Suppressor macrophage (primary cell): ENCODE data around the gene NOSTRIN.
"Not testable (repeated sequence)": the region's sequence is repeated elsewhere in the genome, so short reads cannot be mapped to it uniquely, and the experiment has no call there.

ENCODE experiments used
- DNase-seq, 4 experiments: peaks; one replicate each; pipeline ENCODE4 v3.0.0-alpha.2; 2020 to 2022

NOSTRIN gene

DNA sequence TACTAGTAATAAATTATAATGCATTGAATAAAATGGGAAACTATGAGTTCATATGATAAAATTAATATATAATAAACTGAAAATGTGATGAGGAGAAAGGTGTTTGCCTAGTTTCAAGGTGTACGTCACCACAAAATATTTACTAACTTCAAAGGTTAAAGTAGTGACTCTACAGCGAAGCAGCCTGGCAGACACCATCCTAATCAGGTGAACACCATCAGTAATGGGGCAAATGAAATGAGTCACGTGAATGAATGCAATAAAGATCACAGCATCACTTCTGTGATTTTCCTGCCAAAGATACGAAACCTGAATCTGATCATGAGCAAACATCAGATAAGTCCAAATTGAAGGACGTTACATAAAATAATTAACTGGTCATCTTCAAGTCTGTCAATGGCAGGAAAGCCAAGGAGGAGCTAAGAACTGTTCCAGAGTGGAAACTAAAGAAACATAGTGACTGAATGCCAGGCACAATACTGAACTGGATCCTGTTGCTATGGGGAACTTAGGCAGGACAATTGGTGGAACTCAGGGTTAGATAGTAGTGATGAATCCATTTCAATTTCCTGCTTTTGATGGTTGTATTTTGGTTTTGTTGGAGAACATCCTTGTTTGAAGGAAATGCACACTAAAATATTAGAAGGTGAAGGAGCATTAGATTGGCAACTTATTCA, 12.1 kb upstream of the NOSTRIN start:
- DNase-seq = no peak

DNA sequence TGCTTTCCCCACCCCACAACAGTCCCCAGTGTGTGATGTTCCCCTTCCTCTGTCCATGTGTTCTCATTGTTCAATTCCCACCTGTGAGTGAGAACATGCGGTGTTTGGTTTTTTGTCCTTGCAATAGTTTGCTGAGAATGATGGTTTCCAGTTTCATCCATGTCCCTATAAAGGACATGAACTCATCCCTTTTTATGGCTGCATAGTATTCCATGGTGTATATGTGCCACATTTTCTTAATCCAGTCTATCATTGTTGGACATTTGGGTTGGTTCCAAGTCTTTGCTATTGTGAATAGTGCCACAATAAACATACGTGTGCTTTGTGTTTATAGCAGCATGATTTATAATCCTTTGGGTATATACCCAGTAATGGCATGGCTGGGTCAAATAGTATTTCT, 11.3 kb upstream of the NOSTRIN start:
- not testable (repeated sequence) for DNase-seq

DNA sequence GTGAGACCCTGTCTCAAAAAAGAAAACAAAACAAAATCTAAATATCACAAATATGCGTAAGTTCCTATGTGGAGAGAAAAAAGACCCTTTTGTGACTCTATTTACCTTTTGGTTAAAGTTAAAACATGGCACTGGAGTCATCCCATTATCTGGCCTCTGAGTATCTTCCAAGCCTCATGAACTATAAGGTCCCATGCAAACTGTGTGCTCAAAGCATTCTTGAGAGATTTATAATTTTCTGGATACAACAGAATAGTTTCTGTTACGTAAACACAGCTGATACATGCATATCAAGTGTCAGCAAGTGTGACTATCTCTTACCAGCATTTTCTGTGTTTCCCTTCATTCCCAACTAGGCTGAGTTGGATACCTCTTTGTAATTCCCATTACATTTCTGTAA, 8.8 kb upstream of the NOSTRIN start:
- DNase-seq = no peak

DNA sequence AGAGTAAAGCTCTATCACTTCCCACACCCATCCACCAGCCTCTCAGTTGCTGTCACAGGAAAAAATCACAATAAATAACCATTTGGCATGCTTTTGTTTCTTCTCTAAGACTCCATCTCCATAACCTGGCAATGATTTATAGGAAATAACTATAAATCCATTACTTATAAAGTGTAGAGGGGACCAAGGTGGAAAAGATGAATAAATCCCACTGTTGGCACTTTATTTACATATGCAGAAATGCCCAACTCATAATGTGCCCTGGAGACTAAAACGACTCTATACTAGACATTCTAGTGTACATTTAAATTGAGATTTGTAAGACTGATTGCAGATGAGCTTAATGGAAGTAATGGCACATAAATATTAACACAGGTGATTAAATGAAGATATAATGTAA, 7.5 kb upstream of the NOSTRIN start:
- DNase-seq = no peak

DNA sequence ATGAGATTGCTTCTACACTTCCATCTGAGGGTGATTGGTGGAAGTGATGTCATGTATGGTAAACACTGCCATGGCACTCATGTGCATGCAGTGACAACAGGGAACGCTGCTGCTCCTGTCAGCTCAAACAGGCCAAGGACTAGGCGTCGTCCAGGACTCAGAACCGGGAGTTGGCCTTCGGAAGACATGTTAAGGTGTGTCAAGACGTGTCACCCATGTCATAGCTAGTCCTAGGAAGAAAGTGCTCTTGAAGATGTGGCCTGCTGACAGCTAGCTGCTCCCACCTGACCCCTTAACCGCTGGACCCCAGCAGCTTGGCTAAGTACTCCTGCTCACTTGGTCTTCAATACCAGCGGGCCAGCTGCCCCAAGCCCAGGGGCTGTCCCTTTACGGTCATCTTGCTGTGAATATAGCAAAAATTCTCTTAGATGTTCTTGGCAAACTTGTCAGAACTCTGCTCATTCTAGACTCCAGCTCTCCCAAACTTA, 6.3 kb upstream of the NOSTRIN start:
- DNase-seq = no peak

DNA sequence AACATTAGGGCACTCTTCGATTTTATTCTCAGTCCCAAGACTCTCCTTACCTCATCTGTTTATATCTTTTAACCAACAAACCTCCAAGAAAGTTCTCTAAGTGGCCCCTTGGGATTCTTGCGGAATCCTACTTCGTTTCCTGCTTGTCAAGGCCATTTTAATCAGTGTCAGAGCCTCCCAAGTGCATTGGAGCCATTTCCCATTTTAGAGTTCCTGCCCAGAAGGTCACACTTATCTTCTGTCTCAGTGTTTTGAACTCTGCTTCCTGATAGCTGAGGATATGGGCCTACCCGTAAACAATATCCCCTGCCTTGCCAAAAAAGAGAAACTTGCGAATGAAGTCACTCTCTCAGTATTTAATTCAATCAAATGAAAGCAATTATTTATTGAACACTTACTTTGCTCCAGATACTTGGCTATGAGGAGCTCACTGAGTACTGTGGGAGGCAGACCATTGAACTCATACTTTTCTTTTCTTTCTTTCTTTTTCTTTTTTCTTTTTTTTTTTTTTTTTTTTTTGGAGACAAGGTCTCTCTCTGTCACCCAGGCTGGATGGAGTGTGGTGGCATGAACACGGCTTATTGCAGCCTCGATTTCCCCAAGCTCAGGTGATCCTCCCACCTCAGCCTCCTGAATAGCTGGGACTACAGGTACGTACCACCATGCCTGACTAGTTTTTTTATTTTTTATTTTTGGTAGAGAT, 5.7 kb upstream of the NOSTRIN start:
- DNase-seq = no peak

DNA sequence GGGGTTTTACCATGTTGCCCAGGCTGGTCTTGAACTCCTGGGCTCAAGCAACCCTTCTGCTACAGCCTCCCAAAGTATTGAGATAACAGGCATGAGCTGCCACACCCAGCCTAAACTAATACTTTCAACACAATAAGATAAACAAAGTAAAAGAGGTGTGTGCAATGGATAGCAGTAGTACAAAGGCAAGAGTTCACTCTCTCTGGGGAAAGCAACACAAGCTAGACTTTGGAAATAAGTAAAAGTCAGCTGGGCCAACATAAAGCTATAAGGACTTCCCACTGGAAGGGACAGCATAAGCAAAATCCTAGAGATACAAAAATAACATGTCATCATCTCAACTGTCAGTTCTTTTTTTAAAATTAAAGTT, 5.2 kb upstream of the NOSTRIN start:
- no peak for DNase-seq

DNA sequence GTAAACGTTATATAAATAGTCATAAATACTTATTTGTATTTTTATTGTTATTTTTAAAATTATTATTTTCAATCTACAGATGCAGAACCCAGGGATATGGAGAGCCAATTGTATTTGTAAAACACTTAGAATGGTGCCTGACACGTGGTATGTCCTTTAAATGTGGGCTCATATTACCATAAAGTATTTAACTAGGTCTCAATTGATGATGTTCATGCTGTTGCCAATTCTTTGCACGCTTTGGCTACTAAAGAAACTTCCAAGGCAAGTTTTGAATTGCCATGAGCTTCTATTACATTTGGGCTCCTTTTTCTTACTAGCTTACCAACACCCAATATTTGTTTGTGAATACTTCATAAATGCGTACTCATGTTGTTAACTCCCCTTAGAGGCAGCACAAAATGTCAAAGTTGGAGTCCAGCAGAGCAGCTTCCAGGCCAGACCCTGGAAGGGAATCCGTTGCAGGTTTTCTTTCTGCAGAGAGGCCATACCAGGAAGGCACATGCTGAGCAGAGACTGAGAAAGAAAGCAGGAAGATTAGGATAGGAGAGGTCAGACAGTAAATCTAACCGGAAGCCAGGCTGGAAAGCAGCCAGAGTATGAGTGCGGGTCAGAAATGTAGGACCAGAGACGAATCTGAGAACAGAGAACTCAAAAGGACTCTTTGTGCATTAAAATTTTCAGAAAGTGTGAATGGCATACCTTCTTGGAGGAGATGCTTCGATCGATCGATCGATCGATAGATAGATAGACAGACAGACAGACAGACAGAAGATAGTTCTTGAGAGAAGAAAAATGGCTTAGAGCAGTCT, 4.2 kb upstream of the NOSTRIN start:
- DNase-seq = no peak

DNA sequence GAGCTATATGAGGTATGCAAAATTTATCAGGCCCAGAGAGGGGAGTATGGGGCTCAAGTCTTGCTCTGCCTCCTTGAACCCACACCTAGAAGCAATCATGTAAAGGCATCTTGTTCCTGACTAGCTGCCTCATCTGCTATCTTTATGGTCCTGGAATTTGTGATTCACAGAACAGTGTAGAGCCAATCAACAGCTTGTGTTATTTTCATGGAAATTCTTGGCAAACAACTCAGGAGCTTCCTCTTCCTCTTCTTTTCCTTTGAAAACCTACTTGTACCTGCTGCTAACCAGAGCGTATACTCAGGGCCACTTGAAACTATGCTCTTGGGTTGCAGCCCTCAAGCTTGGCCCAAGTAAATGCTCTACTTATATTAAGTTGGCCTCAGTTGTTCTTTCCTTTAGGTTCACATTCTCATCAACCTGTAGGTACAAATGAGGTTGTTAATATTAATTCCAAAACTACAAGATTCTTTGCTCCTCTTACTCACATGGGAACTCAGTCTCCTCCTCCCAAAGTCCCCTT, 3.5 kb upstream of the NOSTRIN start:
- no peak for DNase-seq

DNA sequence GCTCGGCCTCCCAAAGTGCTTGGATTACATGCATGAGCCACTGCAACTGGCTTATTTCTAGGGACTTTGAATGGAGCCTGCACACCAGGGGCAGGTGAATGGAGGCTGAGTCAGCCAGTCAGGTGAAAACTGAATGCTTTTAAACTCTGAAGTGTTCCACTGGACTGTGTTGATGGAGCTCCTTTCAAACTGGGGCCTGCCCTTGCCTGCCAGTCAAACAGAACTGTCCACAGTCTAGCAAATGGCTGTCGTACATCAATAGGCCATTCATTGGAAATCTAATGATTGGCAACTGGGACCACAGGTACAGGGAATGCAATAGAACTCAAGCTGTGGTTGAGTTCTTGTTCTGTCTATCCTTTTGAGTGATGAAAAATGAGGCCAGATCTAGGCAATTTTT, 966 bp upstream of the NOSTRIN start:
- DNase-seq = no peak

DNA sequence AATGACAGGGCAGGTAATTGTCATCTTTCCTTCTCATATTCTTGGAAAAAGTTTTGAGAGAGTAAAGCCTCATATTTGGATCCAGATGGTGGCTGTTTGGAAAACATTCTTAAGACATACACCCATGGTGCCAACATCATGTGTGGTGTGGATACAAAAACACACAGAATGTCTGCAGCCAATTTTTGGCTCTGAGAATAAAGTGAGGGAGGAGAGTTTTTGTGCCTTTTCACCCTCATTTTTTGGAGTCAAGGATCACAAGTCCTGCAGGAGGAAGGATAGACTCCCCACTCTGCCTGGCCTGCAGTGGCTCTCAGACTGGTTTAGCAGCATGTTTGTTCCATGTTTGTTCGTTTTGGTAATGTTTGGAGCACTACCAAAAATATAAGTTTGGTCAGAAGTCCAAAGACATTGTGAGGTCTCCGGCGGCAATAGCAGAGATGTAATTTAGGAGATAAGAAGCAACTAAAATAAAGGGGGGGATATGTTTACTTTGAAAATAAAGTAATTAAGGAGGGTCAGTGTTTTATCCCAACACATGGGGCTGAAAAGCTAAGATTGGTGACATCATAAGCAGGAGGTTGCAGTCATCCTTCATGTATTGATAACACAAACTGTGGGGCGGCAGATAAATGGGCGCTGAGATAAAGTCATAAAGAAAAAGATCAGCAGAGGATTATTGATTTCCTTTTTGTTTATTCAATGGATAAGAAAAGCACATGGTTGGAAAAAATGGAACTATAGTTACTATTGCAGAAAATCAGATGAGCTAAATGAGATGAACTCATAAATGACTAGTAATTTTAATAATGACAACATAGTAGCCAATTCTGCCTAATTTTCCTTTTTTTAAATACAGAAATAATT, 655 bp downstream of the NOSTRIN start:
- DNase-seq = no peak

DNA sequence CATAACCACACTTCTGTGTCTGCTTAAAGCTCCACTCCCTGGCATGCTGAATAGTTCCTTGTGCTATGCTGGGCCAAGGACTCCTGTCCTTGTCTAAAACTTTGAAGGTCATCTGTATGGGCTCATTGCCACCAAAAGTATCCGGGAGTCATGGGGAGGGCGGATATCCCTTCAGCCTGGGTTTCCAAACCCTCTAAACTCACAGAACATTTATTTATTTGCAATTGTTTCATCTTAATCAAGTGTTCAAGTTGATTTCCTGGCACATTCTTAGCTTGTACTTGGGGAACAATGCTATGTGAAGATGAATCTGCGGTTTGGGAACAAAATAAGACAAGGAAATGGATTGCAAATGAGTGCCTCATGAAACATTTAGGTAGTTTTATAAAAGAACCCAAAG, 1.8 kb downstream of the NOSTRIN start:
- DNase-seq = no peak

DNA sequence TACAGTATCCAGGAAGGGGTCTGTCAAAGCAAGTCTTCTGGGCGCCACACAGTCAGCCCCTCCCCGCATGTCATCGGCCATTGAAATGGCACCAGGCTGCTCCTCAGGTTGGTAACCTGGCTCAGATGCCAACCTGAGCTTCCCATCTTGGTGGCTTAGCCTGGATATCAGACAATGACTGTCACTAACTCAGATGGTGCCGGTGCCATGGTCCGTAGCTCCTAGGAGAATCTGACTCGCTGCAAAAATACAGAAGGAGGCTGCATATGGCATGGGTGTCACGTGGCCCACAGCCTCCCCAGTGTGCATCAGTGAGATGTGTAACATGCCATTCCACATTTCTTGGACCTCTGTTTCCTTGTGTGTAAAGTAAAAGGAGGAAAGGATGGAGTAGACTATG, 3.2 kb downstream of the NOSTRIN start:
- DNase-seq = no peak

DNA sequence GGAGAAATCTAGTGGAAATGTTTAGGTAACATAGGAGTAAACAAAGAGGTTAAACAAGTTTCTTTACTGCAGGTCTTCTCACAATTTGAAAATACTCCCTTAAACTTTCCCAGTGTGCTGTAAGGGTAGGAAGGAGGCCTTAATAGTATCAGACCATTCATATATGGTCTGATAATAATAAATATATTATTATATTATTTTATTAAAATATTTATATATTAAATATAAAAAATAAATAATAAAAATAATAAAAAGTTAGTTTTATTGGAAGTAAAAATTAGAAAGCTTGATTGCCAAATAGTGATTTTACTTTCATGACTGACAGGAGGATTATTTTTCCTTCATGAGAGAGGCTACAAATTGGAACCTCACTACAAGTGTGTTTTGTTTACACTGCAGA, 7.1 kb downstream of the NOSTRIN start:
- DNase-seq = no peak

DNA sequence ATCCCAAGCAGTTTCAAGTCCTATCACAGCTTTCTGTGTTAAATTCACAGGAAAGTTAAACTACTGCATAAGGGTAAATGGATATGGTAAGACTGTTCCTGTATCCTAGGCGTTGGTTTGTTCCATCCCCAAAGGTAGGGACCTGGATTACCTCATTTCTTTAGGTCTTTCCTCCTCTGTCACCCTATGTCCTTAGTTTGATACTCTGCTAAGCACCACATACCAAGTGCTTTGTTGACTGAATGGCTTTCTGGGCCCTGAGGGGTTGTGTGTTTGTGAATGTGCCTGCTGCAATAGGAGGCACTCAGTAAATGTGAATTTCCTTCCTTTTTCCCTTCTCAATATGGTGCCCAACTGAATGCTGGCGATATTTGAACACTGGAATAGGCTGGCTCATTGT, 7.8 kb downstream of the NOSTRIN start:
- DNase-seq = no peak

DNA sequence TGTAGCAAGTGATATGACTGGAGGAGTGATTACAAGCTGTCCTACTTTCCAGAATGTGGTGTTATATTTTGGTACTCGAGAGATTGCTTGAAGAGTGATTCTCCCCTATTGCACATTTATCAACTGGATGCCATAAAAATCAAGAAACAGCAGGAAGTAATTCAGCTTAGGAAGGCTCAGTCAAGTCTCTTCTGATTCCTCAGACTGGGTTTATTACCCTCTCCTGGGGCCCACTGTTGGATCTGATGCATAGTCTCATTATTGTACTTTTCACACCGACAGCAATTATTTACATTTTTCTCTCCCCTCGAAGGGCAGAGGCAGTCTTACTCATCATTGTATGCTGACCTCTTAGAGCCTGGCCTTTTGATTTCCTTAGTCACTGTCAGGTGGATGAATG, 9.3 kb downstream of the NOSTRIN start:
- DNase-seq = no peak

DNA sequence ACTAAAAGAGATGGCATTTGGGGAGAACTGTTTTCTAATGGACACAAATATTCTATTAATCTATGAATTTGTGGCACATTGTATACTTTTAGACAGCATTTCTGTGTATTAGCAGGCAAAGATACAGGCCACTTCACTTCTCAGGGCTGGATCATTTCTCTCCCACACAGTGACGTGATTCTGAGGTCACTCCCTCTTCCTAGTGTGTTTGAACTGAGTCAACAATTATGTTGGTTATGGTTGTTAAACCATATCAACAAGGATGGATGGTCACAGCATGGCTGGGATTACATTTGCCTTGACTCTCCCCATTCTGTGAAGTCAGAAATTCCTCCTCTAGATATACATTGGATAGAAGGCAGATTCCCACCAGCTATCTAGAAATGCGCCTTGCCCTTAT, 11.6 kb downstream of the NOSTRIN start:
- no peak for DNase-seq

DNA sequence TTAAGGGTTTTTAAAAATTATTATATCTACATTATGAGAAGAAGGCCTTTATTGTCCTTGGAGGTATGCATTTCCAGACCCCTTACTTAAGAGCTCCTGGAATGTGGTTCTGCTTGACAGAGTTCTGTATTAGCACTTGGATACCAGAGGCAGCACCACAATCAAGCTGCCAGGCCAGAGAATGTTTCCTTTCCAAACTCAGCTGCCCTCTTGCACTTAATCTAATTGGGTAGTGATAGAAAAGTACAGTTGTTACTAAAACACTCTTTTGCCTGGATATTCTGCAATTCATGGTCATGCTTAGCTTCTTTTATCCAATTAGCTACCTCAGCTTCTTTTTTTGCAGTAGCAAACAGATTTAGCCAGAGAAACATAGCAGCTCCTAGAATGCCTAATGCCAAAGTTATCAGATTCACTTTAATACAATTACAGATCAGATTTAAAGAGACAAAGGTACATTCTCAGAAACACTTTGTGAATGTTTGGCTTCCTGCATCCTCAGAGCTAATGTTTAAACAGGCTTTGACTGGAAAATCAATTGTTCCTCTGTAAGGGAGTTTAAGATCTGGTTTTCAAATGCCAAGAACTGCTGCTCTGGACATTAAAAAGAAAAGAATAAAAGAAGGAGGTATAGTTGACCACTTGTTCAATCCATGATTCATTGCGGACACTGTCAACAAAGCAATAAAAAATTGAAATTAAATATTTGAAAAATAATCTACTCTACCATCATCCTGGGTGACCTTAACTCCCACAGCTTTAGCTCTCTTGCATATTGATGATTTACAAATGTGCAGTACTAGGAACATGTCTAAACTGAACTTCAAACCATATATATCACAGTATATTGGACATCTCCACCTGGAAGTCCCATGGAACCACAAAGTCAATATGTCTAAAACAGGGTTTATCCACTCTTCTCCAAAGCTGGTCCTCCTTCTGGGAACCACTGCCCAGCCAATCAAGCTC, 12.8 kb downstream of the NOSTRIN start:
- no peak for DNase-seq

DNA sequence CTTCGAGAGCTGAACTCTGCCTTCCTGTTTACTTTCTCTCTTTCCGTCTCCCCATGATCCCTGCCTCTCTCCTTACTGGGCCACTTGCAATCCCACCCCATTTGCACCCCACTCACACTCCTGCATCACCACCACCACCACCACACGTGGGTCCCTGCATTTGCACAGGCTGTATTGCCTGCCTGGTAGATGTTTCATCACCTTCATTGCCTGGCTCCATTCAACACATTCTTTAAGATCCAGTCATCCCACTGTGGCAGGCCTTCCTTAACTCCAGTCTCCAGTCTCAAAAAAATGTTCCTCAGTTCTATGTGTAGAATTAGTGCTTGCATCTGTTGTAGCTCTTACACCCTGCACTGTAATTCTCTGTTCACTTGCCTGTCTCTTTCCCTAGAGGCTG, 13.9 kb downstream of the NOSTRIN start:
- DNase-seq = no peak

DNA sequence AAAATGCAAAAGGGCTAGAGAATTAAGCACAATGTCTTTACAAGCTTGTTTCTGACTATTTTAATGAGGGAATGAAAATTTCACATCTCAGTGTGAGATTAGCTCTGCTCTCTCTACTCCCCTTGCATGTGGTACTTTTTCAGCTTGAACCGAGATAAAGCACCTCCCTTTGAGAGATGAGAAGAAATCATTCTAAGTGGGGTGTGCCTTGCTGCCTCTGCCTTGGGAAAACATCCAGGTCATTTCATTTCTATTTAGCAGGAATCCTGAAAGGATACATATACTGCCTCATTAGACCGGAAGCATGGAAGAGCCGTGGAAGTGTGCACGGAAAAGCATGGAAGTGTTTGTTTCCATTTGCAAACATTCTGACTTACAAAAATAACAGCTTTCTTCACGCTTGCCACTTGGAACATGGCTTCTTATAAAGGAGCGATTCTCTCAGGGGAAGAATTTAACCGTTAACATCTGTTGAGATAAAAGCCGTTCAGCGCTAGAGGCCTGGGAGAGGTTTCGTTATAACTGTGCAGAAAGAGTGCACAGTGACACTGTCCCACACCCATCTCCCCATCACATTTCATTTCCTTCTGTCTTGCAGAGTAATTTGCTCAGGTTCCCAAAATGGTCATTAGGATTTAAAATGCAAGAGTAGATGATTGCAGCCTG, 16.7 kb downstream of the NOSTRIN start:
- no peak for DNase-seq
